ENCODE results near the gene PAX5.

DNA sequence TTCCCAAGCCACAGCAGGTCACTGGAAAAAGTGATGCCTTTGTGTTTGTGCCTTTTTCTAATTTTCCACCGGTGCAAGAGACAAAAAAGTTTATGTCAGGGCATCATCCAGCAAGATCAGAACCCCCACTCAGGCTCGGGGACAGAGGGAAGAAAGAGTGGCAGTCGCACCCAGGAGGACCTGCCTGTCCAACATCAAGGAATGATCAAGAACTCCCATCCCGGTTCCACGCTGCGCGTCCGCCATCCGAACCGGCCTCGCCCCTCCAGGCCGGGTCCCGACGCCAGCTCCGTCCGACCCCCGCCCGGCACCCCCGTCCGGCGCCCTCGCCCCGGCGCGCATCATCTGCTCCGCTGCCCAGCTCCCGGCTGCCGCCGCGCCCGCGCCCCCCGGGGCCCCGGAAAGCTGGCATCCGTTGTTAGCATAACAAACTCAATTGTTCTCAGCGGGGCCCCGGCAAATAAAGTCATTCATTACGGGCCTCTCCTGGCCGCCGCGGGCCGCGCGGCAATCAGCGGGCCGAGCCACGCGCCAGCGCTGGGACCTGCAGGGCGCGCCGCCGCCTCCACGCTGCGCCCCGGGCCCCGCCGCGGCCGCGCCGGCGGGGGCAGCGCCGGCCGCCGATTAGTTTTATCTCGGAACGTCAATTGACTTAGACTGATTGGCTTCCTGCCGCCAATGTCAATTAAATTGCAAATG is 48.1 kb downstream of the PAX5 start:
- TF ChIP-seq RCOR1 (IDR thresholded peaks at IDR 0.05; ENCODE audit: low read depth, low read length) = no peak
- TF ChIP-seq, protein P1, sequence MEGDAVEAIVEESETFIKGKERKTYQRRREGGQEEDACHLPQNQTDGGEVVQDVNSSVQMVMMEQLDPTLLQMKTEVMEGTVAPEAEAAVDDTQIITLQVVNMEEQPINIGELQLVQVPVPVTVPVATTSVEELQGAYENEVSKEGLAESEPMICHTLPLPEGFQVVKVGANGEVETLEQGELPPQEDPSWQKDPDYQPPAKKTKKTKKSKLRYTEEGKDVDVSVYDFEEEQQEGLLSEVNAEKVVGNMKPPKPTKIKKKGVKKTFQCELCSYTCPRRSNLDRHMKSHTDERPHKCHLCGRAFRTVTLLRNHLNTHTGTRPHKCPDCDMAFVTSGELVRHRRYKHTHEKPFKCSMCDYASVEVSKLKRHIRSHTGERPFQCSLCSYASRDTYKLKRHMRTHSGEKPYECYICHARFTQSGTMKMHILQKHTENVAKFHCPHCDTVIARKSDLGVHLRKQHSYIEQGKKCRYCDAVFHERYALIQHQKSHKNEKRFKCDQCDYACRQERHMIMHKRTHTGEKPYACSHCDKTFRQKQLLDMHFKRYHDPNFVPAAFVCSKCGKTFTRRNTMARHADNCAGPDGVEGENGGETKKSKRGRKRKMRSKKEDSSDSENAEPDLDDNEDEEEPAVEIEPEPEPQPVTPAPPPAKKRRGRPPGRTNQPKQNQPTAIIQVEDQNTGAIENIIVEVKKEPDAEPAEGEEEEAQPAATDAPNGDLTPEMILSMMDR (IDR thresholded peaks at IDR 0.05) = no peak
- no peak for TF ChIP-seq POLR2A (IDR thresholded peaks at IDR 0.05; ENCODE audit: low read length)
- TF ChIP-seq NR3C1 (IDR thresholded peaks at IDR 0.05) = no peak
- TF ChIP-seq, protein P2, sequence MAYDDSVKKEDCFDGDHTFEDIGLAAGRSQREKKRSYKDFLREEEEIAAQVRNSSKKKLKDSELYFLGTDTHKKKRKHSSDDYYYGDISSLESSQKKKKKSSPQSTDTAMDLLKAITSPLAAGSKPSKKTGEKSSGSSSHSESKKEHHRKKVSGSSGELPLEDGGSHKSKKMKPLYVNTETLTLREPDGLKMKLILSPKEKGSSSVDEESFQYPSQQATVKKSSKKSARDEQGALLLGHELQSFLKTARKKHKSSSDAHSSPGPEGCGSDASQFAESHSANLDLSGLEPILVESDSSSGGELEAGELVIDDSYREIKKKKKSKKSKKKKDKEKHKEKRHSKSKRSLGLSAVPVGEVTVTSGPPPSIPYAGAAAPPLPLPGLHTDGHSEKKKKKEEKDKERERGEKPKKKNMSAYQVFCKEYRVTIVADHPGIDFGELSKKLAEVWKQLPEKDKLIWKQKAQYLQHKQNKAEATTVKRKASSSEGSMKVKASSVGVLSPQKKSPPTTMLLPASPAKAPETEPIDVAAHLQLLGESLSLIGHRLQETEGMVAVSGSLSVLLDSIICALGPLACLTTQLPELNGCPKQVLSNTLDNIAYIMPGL (CRISPR knock-in tag; IDR thresholded peaks at IDR 0.05; ENCODE audit: borderline replicate concordance) = no peak
- no peak for TF ChIP-seq ZFP36 (IDR thresholded peaks at IDR 0.05; ENCODE audit: borderline replicate concordance, partially characterized antibody)
- no peak for TF ChIP-seq RNF2 (IDR thresholded peaks at IDR 0.05; ENCODE audit: borderline replicate concordance, low read depth)

Data from A549 (cell line).